HCEC 1CT (cell line): ENCODE results near the gene SFSWAP.
A peak's percentile ranks its signal among the peaks of the same experiment; 100 is the strongest.
"Not testable (repeated sequence)": the region's sequence is repeated elsewhere in the genome, so short reads cannot be mapped to it uniquely, and the experiment has no call there.

Source experiments
- DNase-seq: peaks from one replicate; pipeline ENCODE4 v3.0.0-alpha.2; 2017

SFSWAP gene

DNA sequence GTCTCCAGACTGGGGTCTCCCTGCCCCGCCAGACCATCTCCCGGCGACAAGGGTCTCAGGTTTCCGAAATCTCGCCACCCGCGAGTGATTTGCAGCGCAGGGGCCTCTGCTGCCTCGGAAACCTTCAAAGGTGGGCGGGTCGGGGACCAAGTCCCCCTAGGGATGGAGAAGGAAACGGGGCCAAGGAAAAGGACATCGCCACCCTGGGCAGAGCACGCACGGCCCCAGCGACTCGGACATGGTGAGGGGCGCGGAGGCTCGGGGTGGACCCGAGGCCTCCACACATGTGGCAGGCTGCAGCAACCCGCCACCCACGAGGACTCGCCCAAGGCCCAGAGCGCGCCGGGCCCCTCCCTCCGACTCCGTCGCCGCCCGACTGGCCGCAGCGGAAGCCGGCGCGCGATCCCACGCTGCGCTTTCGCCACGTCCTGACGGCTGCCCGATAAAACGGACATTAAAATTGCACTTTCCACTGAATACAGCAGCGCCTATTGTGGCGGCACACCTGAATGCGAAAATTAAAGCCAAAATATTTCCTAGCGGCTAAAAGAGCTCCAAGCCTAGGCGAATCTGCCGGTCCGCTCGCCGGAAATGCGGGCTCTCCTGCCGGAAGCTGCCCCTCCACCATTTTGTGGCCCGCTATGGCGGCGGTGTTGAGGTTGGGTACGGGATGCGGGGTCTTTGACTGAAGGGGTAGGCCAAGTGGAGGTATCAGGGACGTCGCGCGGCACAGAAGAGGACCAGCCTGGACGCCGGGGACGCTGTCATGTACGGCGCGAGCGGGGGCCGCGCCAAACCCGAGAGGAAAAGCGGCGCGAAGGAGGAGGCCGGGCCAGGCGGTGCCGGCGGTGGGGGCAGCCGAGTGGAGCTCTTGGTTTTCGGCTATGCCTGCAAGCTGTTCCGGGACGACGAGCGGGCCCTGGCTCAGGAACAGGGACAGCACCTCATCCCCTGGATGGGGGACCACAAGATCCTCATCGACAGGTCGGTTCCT, at the start of gene SFSWAP:
Gene SFSWAP (plus strand): TSS at position 627 of the 994 bp plus-strand sequence. CDS start 140 bp downstream, at position 767.
- peak; percentile 73 for DNase-seq

DNA sequence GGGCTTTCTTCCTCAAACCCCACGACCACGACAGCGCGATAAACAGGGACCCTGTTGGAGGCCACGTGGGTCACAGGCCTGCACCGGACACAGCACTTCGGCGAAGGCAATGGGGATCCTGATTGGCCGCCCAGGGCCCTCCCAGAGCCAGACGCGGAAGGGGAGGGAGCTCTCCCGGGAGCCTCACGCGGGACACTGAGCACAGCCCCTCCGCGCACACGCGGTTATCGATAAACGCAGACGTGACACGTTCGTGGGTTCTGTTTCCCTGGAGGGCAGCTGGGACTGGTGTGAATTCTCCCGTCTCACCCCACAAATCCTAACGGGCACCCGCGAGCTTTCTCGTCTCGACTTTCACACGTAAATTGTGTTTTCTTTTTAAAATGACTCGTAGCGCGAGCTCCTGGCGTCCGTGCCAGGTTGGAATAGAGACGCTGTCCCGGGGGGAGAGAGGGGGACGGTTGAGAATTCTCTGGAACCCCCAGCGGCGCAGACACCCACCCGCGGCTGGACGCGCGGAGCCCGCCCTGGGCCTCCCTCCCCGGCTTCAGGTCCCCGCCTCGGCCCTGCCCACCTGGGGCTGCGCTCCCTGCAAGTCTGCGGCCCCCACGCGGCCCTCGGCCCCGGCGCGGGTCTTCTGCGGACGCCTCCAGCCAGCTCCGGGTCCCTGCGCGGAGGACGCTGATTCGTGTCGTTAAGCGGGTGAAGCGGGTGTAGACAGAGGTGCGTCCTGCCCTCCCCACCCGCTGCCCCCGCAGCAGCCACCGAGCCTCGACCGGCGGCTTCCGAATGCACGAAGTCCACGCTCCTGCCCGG, 49.5 kb upstream of the SFSWAP start:
- not testable (repeated sequence) for DNase-seq

DNA sequence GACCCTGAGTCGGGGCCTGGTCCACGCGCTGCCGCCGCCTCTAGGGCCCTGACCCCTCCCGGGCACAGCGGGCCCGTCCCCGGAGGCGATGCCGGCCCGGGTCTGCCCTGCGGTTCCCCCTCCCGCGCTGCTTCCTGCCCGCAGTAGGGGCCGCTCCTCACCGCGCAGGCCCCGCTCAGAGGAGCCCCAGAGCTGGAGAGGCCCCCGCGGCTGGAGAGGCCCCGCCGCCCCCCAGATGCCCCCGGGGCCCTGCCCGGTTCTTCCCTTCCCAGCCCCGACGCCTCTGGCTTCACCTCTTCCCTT, 49.0 kb upstream of the SFSWAP start:
- not testable (repeated sequence) for DNase-seq

DNA sequence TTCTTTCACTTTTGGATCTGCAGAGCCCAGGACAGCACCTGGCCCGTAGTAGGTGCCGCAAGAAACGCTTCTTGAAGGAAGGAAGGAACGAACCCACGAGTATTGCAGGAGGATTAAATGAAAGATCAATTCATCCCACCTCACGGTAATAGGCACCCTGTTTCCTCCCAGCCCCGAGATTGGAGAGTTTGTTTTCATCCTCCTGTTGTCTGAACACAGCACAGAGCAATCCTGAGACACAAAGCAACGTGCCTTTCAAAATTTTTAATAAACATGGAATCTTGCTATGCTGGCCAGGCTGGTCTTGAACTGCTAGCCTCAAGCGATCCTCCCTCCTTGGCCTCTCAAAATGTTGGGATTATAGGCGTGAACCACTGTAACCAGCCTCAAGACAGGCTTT, 48.5 kb upstream of the SFSWAP start:
- DNase-seq, result not testable (repeated sequence)

DNA sequence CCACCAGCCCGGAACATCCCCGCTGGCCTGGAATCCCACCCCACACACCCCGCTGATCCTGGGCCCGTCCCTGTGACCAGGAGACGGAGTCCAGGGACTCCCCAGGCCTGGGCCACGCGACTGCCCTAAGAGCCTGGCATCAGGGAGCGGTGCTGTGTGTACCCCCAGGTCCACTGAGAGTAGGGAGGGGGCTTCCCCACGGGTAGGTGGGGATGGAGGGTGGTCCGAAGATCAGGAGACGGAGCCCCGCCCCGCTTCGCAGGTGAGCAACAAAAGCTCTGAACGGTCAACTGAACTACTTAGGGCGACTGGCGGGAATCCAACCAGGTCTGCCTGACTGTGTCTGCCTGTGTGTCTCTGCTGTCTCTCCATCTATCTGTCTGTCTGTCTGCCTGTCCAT, 45.2 kb upstream of the SFSWAP start:
- DNase-seq, result not testable (repeated sequence)

DNA sequence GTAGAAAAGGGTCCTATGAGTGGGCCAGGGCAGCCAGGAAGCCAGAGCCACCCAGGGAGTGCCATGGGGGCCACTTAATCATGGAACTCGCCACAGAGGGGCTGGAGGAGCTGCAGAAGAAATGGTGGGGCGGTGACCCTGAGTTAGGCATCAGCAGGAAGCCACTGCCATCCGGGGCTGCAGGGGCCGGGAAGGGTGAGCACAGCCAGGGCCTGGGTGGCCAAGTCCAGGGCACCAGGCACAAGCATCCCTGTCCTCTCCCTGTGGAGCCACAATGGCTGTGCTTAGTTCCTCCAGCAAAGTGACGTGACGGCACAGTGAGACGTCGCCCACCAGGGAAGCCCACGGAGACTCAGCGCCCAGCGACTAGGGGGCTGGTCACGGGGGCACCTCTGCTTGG, 44.4 kb upstream of the SFSWAP start:
- not testable (repeated sequence) for DNase-seq

DNA sequence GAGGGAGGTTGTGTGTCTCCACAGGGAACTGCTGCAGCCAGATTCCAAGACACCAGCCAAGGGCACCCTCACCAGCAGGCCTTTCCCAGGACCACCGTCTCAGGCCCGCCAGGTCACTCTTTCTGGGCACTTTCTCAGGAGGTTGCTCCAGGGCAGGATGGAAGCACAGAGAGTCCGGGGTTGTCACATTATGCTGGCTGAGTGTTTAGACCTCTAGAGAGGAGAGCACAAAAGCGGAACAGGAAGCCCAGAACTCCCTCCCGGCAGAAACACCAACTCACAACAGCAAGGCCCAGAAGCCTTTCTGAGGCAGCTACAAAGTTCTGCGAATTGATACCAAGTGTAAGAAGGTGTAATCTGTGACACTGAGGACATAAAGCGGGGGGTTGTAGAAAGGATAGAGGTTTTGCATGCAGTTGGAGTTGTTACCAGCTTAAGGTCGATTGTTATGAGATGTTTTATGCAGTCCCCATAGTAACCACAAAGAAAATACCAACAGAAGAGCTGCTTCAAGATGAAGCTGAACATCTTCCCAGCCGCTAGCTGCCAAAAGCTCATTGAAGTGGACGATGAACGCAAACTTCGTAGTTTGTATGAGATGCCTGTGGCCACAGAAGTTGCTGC, 43.8 kb upstream of the SFSWAP start:
- not testable (repeated sequence) for DNase-seq

DNA sequence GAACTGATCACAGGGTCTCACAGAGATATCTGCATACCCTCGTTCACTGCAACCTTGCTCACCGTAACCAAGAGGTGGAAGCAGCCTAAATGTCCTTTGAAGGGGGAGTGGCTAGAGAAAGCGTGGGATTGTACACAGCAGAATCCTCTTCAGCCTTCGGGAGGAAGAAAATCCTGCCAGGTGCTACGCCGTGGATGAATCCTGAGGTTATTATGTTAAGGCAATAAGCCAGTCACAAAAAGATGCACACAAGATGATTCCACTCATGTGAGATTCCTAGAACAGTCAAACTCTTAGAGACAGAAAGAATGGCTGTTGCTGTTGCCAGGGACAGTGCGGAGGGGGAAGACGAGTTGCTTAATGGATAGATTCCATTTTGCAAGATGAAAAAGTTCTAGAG, 39.6 kb upstream of the SFSWAP start:
- no peak for DNase-seq

DNA sequence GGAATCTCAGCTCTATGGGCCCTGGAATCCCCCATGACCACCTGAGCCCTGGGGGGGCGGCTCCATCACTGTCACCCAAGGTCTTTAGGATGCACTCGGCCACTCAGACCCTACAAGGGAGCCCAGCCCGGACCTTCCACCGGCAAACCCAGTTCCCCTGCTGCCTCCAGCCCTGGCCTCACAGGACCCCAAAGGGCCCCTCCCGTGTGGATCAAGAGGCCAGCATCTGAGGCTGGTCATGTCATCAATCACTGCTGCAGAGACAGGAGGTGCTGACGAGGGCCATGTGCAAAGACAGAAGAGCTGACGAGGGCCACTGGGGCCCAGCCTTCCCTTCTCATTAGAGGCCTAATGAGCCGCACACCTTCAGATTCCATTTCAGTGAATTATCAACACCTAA, 39.0 kb upstream of the SFSWAP start:
- DNase-seq, result no peak

DNA sequence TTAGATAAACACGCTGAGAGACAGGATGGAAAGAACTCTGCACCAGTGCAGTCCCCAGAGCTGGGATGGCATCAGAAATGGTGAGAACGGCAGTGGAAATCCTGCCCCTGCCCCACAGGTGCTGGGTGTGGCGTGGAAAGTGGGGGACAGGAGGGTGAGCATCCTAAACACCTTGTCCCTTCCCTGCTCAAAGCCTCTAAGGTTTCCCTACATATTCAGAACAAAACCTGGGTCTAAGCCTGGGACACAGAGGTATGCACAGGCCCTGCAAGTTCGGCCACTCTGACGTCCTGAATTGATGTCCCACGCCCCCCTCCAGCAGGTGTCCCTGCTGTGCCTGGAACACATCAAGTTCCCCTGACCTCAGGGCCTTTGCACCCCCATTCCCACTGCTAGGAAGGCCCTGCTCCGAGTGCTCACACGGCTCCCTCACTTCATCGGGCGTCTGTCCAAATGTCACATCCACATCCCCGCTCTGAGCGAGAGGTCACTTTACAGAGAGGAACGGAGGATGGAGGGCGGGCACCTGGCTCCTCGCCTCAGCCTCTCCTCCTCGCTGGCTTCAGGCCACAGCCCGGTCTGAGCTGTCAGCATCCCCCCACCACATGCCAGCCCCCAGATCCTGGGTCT, 38.5 kb upstream of the SFSWAP start:
- no peak for DNase-seq

DNA sequence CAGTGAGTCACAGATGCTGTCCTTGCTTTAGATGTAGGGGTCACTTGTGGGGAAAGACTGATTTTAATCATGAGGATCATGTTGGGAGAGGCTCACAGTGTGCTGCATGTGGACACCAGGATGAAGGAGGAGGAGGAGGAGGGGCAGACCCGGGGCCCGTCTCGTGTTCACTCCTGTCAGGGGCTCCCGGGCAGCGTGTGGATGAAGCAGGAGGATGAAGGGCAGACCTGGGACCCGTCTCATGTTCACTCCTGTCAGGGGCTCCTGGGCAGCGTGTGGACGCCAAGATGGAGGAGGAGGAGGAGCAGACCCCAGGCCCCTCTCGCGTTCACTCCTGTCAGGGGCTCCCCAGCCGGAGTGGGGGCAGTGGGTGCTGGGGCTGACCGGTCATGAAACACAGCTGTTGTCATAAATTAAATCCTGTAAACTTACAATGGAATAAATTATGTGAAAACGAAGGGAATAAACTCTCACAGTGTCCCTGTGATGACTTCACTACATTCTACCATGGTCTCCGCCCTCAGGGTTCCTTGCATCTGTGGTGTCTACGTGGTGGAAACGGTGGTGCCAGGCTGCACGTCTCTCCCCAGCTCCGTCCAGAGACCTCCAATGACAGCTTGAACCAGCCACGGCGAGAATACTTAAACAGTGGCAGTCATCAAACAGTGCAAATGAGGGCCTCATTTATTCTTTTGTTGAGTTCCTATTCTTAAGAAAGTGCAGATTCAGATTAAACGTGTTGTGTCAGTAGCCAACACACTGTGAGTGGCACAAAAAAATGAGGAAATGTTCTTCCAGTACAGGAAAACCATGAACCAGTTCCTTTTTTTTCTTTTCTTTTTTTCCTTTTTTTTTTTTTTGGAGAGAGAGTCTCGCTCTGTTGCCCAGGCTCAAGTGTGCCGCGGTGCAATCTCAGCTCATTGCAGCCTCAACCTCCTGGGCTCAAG, 37.7 kb upstream of the SFSWAP start:
- DNase-seq, result no peak

DNA sequence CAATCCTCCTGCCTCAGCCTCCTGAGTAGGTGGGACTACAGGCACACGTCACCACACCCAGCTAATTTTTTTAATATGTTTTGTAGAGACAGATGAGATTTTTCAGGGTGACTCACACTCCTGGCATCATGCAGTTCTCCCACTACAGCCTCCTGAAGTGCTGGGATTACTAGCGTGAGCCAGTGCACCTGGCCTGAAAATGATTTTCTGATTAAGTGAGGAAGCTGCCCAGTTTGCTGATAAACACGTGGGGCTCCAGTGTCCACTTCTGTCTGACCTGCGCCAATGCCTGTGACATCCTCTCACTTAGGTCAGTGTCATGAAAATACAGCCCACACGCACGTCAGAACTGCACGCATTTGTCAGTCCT, 37.0 kb upstream of the SFSWAP start:
- DNase-seq, result peak; percentile 29

DNA sequence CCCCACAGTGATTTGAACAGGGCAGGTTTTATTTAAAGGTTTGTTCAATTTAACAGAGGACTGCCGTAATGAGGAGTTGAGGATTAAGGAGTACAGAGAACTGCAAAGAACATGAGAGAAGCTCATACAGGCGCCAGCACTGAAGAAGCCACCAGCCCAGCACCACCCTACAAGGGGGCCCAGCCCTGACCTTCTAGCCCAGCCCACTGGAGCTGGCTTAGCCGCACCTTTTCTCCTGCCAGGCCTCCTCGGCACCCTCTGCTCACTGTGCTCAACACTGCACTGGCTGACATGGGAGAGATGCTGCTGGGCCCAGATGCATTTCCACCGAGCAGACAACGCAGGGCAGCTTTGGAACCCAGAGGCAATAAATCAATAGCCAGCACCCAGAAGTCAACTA, 36.5 kb upstream of the SFSWAP start:
- DNase-seq, result no peak

DNA sequence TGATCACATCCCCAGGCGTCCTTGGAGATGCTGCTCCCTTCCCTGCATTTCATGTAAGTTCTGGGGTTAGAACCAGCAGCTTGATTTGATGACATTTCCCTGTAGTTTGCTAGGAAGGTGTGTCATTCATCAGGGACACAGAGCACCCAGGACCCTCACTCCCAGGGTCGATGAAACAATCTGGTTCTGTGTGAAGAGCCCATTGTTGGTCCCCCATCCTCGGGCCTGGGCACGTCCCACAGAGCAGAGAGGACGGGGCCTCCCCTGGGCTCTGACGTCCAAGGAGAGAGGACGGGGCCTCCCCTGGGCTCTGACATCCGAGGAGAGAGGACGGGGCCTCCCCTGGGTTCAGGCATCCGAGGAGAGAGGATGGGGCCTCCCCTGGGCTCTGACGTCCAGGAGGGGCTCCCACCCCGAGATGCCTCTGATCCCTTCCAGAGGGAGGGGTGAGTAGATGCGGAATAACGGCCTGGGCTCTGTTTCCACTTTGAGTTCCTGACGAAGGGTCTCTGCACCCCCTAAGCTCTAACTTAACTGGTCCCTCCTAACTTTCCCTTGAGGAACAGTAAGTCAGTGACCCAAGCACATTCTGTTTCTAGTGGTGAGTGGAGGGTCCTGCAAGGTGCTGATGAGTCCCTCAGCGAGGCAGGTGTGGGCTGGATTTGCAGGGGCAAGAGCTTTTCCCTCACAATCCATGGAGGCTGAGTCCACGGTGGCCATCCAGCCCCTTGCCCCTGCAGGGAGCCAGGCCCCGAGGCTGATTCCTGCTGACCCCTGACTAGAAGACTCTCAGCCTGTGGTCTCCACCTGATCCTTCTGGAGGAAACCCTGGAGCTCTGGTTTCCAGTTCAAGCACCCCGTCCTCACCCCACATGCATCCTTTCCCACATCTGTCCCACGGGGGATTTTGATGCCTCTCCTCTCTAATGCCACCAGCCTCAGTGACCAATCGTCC, 35.5 kb upstream of the SFSWAP start:
- no peak for DNase-seq

DNA sequence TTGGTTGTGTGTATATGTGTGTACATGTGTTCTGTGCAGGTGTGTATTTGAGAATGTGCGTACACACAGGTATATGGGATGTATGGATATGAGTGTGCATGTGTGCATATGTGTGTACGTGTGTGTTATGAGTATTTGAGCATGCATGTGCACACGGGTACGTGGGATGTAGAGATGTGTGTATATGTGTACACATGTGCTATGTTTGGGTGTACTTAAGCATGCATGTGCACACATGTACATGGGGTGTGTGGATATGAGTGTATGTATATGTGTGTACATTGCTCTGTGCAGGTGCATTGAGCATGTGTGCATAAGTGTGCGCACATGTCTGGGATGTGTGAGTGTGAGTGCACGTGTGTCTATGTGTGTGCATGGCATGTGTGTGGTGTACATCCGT, 34.3 kb upstream of the SFSWAP start:
- no peak for DNase-seq

DNA sequence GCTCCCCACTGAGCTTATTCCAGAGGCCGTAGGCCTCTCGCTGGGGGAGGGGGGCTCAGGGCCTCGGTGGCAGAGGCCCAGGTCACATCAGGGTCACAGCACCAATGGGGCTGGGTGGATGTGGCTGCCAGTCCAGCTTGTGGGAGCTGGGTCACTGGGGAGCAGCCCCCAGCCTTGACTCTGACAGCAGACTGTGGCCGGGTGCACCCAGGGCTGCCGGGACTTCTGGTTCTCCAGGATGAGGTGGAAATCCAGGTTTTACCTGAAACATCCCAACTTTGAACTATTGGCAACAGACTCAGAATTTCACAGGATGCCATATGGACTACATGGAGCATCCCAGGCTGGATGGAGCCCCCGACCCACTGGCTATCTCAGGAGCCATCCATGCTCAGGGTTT, 33.8 kb upstream of the SFSWAP start:
- not testable (repeated sequence) for DNase-seq

DNA sequence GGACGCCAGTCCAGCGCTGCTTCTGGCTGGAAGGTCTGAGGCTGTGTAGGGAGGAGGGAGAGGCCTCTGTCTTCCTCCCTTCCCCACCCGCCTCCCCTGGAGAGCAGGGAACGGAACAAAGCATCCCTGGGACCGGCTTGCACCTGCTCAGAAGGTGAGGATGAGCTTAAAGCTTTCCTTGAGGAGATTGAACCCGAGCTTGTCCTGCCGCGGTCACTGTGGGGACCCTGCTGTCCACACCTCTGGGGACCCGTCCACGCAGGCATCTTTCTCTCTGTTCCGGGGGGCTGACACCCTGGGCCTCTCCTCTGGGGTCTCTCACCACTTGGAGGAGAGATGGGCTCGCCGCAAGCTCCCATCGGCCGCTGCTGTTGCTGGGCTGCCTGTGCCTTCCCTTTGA, 33.2 kb upstream of the SFSWAP start:
- DNase-seq, result no peak

DNA sequence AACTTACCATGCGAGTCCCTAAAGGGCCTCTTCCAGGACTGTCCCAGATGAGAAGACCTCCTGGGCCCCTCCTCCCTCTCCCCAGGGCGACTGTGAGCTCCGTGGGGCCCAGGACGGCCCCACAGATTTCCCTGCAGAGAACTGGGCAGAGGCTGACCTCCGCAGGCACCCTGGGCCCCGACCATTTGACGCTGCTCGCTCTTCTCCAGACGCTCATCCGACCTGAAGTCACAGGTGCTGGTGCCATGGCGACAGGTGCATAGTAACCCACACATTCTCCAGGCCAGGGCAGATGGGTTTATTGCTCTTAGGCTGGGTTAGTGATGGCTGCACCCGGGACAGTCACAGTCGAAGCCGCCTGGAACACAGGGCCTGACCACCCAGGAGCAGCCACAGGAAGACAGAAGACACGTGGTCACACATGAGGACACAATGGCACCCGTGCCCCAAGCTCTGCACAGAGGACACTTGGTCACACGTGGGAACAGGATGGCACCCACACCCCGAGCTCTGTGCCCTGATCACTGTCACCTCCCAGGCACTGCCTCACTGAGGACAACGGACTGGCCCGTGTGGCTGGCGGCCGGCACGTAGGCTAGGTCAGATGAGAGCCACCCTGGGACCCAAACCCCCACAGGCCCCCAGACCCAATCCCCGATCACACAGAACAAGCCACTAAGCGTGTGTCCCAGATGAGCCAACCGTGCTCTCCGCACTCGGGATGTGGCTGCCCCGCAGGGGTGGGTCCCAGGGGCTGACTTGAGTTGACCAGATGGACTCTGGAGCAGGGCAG, 32.3 kb upstream of the SFSWAP start:
- DNase-seq, result not testable (repeated sequence)

DNA sequence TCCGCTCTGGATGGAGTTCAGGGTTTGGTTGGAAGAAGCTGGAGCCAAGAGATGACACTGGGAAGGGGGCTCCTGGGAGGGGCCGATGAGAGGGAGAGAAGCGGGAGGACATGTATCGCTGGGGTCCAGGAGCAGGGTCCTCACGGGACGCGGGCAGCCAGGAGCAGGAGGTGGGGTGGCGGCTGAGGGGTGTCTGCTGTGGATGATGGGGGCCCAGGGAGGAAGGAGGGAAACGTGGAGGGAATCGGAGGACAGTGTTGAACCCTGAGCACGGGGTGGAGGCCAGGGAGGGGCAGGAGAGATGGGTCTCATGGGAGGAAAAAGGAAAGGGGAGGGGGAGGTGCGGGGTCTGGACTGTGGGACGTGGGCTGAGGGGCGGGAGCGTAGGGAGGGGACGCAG, 31.7 kb upstream of the SFSWAP start:
- DNase-seq, result not testable (repeated sequence)

DNA sequence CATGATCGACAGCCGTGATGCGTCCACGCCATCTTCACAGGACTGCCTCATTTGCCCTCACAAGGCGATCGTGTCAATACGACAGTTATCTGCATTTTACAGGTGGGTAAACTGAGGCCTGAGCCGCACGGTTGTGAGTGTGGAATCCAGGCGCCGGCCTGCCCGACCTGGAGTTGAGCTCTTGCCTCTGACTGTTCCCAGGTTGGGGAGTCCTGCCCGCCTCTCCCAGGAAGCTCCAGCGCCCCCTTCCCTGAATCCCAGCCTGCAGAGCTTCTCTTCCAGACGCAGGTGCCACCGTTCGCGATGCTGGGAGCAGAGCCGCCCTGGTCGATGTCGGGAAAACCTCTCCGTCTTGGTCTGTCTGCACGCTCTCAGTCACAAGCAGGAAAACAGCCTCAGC, 31.1 kb upstream of the SFSWAP start:
- DNase-seq, result not testable (repeated sequence)
